SK-N-SH (cell line): Measurements from ENCODE around the gene CANT1.

Source experiments
- CHD2 ChIP-seq: fragments of 150-350 bp; IDR thresholded peaks from 2 replicates; pipeline ENCODE4 v1.6.1; 2018; ENCODE audit warnings: low read length; ENCODE audit not compliant: partially characterized antibody
- CTCF ChIP-seq: fragments of 200-600 bp; sonication (generic); IDR thresholded peaks from 2 replicates; pipeline ENCODE4 v1.6.1; 2017; ENCODE audit warnings: antibody characterized with exemption, mild to moderate bottlenecking, moderate library complexity
- EP300 ChIP-seq, 2 experiments: IDR thresholded peaks; 2 replicates each; pipeline versions ENCODE4 v1.4.0 to v1.6.1; 2012; ENCODE audit warnings: borderline replicate concordance in 1 of 2, low read depth in 1 of 2, low read length in 1 of 2
- POLR2AphosphoS5 ChIP-seq: IDR thresholded peaks from 2 replicates; pipeline ENCODE4 v1.6.1; 2012; ENCODE audit warnings: low read depth, low read length
- RCOR1 ChIP-seq: fragments of 150-350 bp; IDR thresholded peaks from 2 replicates; pipeline ENCODE4 v1.6.1; 2017; ENCODE audit warnings: antibody characterized with exemption, low read length
- SMC3 ChIP-seq: IDR thresholded peaks from 2 replicates; pipeline ENCODE4 v1.6.1; 2012; ENCODE audit warnings: low read depth, low read length, improper control_type of control experiment
- ZBTB33 ChIP-seq: IDR thresholded peaks from 2 replicates; pipeline ENCODE4 v1.4.0; 2012; ENCODE audit warnings: low read depth, borderline replicate concordance

DNA sequence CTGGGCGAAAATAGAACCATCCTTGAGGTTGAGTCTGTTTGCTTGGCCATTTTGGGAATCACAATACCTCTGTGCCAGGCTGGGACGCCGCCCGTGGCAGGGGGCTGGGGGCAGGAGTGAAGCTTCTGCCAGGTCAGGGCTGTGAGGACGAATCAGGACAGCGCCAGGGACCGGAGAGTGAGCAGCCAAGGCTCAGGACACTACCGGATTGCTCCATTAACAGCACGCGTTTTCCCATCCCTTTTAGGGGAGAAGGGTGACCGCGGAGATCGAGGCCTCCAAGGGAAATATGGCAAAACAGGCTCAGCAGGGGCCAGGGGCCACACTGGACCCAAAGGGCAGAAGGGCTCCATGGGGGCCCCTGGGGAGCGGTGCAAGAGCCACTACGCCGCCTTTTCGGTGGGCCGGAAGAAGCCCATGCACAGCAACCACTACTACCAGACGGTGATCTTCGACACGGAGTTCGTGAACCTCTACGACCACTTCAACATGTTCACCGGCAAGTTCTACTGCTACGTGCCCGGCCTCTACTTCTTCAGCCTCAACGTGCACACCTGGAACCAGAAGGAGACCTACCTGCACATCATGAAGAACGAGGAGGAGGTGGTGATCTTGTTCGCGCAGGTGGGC lies 37.8 kb upstream of the CANT1 start:
- TF ChIP-seq RCOR1 (no peak), CTCF (no peak), CHD2 (no peak), ZBTB33 (no peak), POLR2AphosphoS5 (no peak), EP300 (IDR thresholded peaks at IDR 0.05; ENCODE audit: borderline replicate concordance in 1 of 2, low read depth in 1 of 2, low read length in 1 of 2) (no peak), SMC3 (no peak)
